Hair follicle dermal papilla cell (primary cell): ENCODE measurements around the gene TTC29. TPM values are rescaled to one million over a fixed set of nuclear protein-coding genes. Genes with fewer than 3 reads are reported as not detected.

ENCODE experiments used
- total RNA-seq: library from RNA; depleted of rRNA; stranded (reverse); fragments of >200 nt; gene quantifications from 2 replicates; pipeline ENCODE4 v1.2.3, GENCODE V29; 2012

Gene TTC29
- under 0.01 and 0.12 TPM in 2 replicates for total RNA-seq

GRCh38 chr4:146945556-146946374 is at the start of gene TTC29:
Gene TTC29, minus strand, starts transcription at chr4:146945864. Its CDS starts 5,969 bp downstream, at chr4:146939895.

